Left ventricle myocardium inferior (tissue), 1 donor: Measurements from ENCODE around the gene SIX2. TPM values are rescaled to one million over a fixed set of nuclear protein-coding genes. Genes with fewer than 3 reads are reported as not detected.

Source experiments
- DNase-seq: peaks from one replicate; pipeline ENCODE4 v3.0.0-alpha.2; 2020
- H3K27ac ChIP-seq: fragments of 200-600 bp; replicated peaks from 2 replicates; pipeline ENCODE4 v1.8.0; 2021
- H3K27me3 ChIP-seq: fragments of 200-600 bp; 2 replicates; pipeline ENCODE4 v1.8.0; 2021; ENCODE audit warnings: low read depth
- H3K36me3 ChIP-seq: fragments of 200-600 bp; 2 replicates; pipeline ENCODE4 v1.8.0; 2021
- H3K4me1 ChIP-seq: fragments of 200-600 bp; 2 replicates; pipeline ENCODE4 v1.8.0; 2021
- H3K4me3 ChIP-seq: fragments of 200-600 bp; 2 replicates; pipeline ENCODE4 v1.8.0; 2021; ENCODE audit warnings: mild to moderate bottlenecking, moderate library complexity
- H3K9me3 ChIP-seq: fragments of 200-600 bp; replicated peaks from 2 replicates; pipeline ENCODE4 v1.8.0; 2021
- intact Hi-C: fragments of 100-400 bp; cut with micrococcal nuclease; formaldehyde crosslinking; loops from one replicate; pipeline ENCODE4 v1.11.0; 2022
- total RNA-seq: library from RNA; stranded (reverse); fragmentation: NEBNext Ultra II Directional; extraction: Animal tissue kit (Norgen Biotek cat#: 25700); gene quantifications from one replicate; pipeline ENCODE4 v1.2.1, GENCODE V29; 2021
- TF ChIP-seq, protein P1 (sequence below): fragments of 200-600 bp; IDR thresholded peaks from 2 replicates; pipeline ENCODE4 v1.8.0; 2021; ENCODE audit warnings: antibody characterized with exemption, mild to moderate bottlenecking, borderline replicate concordance
- donor health status: DM: no; HTN: yes; CAD: no; lungs with severe emphysema.

Gene SIX2
- total RNA-seq, 1 donor from 2014 or later = 0.91 TPM

DNA sequence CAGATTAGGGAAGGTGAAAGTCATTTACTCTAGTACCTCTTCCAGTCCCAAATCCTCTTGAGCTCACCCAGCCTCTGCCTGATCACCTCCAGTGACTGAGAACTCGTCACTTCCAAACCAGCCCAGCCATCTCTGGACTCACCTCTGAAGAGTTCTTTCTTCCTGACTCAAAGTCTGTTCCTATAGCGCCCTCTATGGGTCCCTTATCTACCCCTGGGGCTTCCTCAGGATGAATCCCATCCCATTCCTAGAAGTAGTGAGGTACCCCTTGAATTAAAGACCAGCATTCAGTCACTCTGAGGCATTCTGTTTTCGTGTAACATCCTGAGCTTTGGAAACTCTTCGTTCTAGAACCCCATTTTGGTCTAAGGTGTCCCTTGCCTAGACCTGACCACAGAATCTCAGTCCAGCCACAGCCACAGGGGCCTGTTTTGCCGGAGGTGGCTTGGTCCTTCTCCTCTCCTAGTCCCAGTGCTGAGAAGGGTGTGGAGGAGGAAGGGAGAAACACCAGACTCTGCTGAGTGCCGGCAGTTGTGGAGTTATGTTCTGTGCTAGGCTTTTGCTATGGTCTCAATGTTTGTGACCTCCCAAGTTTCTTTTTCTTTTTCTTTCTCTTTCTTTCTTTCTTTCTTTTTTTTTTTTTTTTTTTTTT, 35.1 kb downstream of the SIX2 start:
- H3K27me3 ChIP-seq = peaks cover 97% of the 10 kb centered on the region

GRCh38 chr2:44972771-44973535, 36.3 kb downstream of the SIX2 start:
- intact Hi-C loops = no loop called here
- Histone ChIP-seq H3K36me3 (no peaks in the 10 kb centered on the region), H3K9me3 (no peaks in the 10 kb centered on the region), H3K4me3 (peak overlapping the region; percentile 11), H3K4me1 (no peaks in the 10 kb centered on the region), H3K27me3 (peaks cover 92% of the 10 kb centered on the region), H3K27ac (no peak overlapping the region)
- TF ChIP-seq, protein P1, sequence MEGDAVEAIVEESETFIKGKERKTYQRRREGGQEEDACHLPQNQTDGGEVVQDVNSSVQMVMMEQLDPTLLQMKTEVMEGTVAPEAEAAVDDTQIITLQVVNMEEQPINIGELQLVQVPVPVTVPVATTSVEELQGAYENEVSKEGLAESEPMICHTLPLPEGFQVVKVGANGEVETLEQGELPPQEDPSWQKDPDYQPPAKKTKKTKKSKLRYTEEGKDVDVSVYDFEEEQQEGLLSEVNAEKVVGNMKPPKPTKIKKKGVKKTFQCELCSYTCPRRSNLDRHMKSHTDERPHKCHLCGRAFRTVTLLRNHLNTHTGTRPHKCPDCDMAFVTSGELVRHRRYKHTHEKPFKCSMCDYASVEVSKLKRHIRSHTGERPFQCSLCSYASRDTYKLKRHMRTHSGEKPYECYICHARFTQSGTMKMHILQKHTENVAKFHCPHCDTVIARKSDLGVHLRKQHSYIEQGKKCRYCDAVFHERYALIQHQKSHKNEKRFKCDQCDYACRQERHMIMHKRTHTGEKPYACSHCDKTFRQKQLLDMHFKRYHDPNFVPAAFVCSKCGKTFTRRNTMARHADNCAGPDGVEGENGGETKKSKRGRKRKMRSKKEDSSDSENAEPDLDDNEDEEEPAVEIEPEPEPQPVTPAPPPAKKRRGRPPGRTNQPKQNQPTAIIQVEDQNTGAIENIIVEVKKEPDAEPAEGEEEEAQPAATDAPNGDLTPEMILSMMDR = no peak
- no peak for DNase-seq

More for the DNA sequence above, 35.1 kb downstream of the SIX2 start:
- no peak overlapping the region for H3K27ac ChIP-seq
- intact Hi-C loops = no loop called here
- no peaks in the 10 kb centered on the region for H3K36me3 ChIP-seq
- no peaks in the 10 kb centered on the region for H3K9me3 ChIP-seq
- no peaks in the 10 kb centered on the region for H3K4me1 ChIP-seq
- DNase-seq = no peak
- TF ChIP-seq, protein P1 = peak; percentile 34
- no peak overlapping the region for H3K4me3 ChIP-seq

- Histone ChIP-seq H3K27ac (no peak overlapping the region), H3K27me3 (peaks cover 90% of the 10 kb centered on the region), H3K4me3 (no peak overlapping the region), H3K36me3 (no peaks in the 10 kb centered on the region), H3K9me3 (no peaks in the 10 kb centered on the region), H3K4me1 (no peaks in the 10 kb centered on the region)
- DNase-seq = no peak
- TF ChIP-seq, protein P1 = no peak
- intact Hi-C loops = no loop called here
Observed at GRCh38 chr2:44970846-44971450, 38.3 kb downstream of the SIX2 start.

- TF ChIP-seq, protein P1 = no peak
- Histone ChIP-seq H3K4me3 (no peak overlapping the region), H3K4me1 (no peaks in the 10 kb centered on the region), H3K27ac (no peak overlapping the region), H3K9me3 (no peaks in the 10 kb centered on the region), H3K27me3 (peaks cover 90% of the 10 kb centered on the region), H3K36me3 (no peaks in the 10 kb centered on the region)
- intact Hi-C loops = no loop called here
- DNase-seq = no peak
Observed at GRCh38 chr2:44969936-44970335, 39.3 kb downstream of the SIX2 start.

DNA sequence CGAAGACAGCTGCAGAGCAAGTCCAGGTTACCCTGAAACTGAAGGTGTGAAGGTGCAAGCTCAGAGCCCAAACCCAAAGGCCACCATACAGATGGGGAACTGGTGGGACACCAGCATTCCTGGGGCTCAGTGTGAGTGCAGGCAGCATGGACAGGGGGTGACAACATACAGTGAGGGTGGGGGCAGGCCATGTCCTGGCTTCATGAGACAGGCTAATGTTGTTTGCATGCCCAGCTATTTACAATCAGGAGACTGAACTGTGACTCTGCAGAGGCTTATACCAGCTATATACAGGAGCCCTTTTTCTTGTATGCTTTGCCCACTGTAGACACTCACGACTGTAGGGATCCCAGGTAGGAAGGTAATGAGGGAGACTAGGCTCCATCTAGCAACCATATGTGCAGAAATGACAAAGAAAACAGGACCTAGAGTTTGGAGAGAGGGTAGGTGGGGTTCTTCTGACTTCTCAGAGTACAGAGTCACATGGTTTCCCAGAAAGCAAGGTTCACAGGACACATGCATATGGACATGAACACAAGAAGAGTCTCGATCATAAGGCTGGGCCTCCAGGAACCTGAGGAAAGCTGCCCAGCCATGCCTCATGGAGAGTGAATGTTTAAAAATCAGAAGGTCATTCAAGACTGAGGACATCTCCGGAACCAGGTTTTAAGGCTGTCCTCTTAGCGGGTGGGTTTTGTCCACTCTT, 41.4 kb downstream of the SIX2 start:
- Histone ChIP-seq H3K9me3 (no peaks in the 10 kb centered on the region), H3K36me3 (no peaks in the 10 kb centered on the region), H3K27me3 (peaks cover 90% of the 10 kb centered on the region), H3K4me3 (no peak overlapping the region), H3K27ac (no peak overlapping the region), H3K4me1 (no peaks in the 10 kb centered on the region)
- DNase-seq = no peak
- intact Hi-C loops = no loop called here
- TF ChIP-seq, protein P1 = no peak
